OCI-LY3 (cell line): ENCODE measurements around the gene PICALM.
"Not testable (repeated sequence)": the region's sequence is repeated elsewhere in the genome, so short reads cannot be mapped to it uniquely, and the experiment has no call there.

Source experiments
- H2AFZ ChIP-seq: fragments of 200-600, 300-600 bp; shearing (Covaris generic); 2 replicates; pipeline ENCODE4 v1.6.0; 2014; ENCODE audit warnings: antibody characterized with exemption, low read depth, low read length
- H3K27ac ChIP-seq: fragments of 200-600, 300-600 bp; sonication (generic); 2 replicates; pipeline ENCODE4 v1.5.1; 2014; ENCODE audit warnings: mild to moderate bottlenecking, low read length, moderate library complexity, mixed read lengths
- H3K27me3 ChIP-seq: fragments of 200-600, 300-600 bp; sonication (generic); 2 replicates; pipeline ENCODE4 v1.6.1; 2014; ENCODE audit warnings: low read depth, low read length, mixed read lengths
- H3K36me3 ChIP-seq: fragments of 200-600, 300-600 bp; sonication (generic); replicated peaks from 2 replicates; pipeline ENCODE3; 2014; ENCODE audit warnings: low read depth, low read length, mixed read lengths
- H3K4me1 ChIP-seq: fragments of 300-600, 200-600 bp; sonication (generic); 2 replicates; pipeline ENCODE4 v1.6.1; 2014; ENCODE audit warnings: low read length, mixed read lengths
- H3K4me2 ChIP-seq: fragments of 200-600, 300-600 bp; sonication (generic); 2 replicates; pipeline ENCODE4 v1.6.1; 2014; ENCODE audit warnings: low read length, mixed read lengths
- H3K4me3 ChIP-seq: fragments of 300-600, 200-600 bp; sonication (generic); 2 replicates; pipeline ENCODE4 v1.5.1; 2014; ENCODE audit warnings: antibody characterized with exemption, mild to moderate bottlenecking, low read length, moderate library complexity
- H3K79me2 ChIP-seq: fragments of 300-600, 200-600 bp; shearing (Covaris generic); 2 replicates; pipeline ENCODE4 v1.6.1; 2014; ENCODE audit warnings: mild to moderate bottlenecking, low read length, mixed read lengths
- H3K9ac ChIP-seq: fragments of 300-600, 200-600 bp; shearing (Covaris generic); 2 replicates; pipeline ENCODE4 v1.6.0; 2014; ENCODE audit warnings: mild to moderate bottlenecking, low read length, moderate library complexity
- H3K9me3 ChIP-seq: fragments of 200-600, 300-600 bp; shearing (Covaris generic); 2 replicates; pipeline ENCODE4 v1.6.1; 2014; ENCODE audit warnings: low read length, mixed read lengths; ENCODE audit not compliant: insufficient read depth
- H4K20me1 ChIP-seq: fragments of 200-600, 300-600 bp; sonication (generic); 2 replicates; pipeline ENCODE4 v1.6.1; 2016; ENCODE audit warnings: low read length, mixed read lengths; ENCODE audit not compliant: insufficient read depth
- CTCF ChIP-seq: fragments of 200-600, 300-600 bp; sonication (generic); IDR thresholded peaks from 2 replicates; pipeline ENCODE4 v1.5.1; 2014; ENCODE audit warnings: antibody characterized with exemption, low read length, low read depth
- EZH2phosphoT487 ChIP-seq: fragments of 200-600 bp; shearing (Covaris generic); IDR thresholded peaks from 2 replicates; pipeline ENCODE4 v1.6.1; 2018; ENCODE audit warnings: antibody characterized with exemption, mixed run types, low read depth

The PICALM gene

GRCh38 chr11:86091566-86091965, 22.7 kb upstream of the PICALM start:
- H3K79me2 ChIP-seq: no peaks in the 10 kb centered on the region
- H3K27ac ChIP-seq: no peak overlapping the region
- H4K20me1 ChIP-seq: no peaks in the 10 kb centered on the region
- no peaks in the 10 kb centered on the region for H3K9me3 ChIP-seq
- H3K36me3 ChIP-seq: no peaks in the 10 kb centered on the region
- no peak overlapping the region for H3K4me3 ChIP-seq
- no peak overlapping the region for H3K9ac ChIP-seq
- H3K4me2 ChIP-seq: no peak overlapping the region
- H3K27me3 ChIP-seq: no peaks in the 10 kb centered on the region
- H2AFZ ChIP-seq: no peak overlapping the region
- H3K4me1 ChIP-seq: no peaks in the 10 kb centered on the region
- no peak for TF ChIP-seq EZH2phosphoT487
- no peak for TF ChIP-seq CTCF

GRCh38 chr11:86091086-86091485, 22.2 kb upstream of the PICALM start:
- Histone ChIP-seq H2AFZ (no peak overlapping the region), H3K9me3 (no peaks in the 10 kb centered on the region), H3K27ac (no peak overlapping the region), H3K4me1 (no peaks in the 10 kb centered on the region), H4K20me1 (no peaks in the 10 kb centered on the region), H3K4me3 (no peak overlapping the region), H3K36me3 (no peaks in the 10 kb centered on the region), H3K27me3 (no peaks in the 10 kb centered on the region), H3K79me2 (no peaks in the 10 kb centered on the region), H3K9ac (no peak overlapping the region), H3K4me2 (no peak overlapping the region)
- TF ChIP-seq CTCF (no peak), EZH2phosphoT487 (no peak)

- no peaks in the 10 kb centered on the region for H3K36me3 ChIP-seq
- no peak overlapping the region for H2AFZ ChIP-seq
- H4K20me1 ChIP-seq: no peaks in the 10 kb centered on the region
- no peak overlapping the region for H3K27ac ChIP-seq
- H3K9ac ChIP-seq: no peak overlapping the region
- no peak overlapping the region for H3K4me2 ChIP-seq
- H3K4me1 ChIP-seq: no peaks in the 10 kb centered on the region
- no peak for TF ChIP-seq EZH2phosphoT487
- TF ChIP-seq CTCF: no peak
- H3K9me3 ChIP-seq: no peaks in the 10 kb centered on the region
- no peaks in the 10 kb centered on the region for H3K27me3 ChIP-seq
- no peaks in the 10 kb centered on the region for H3K79me2 ChIP-seq
- no peak overlapping the region for H3K4me3 ChIP-seq
Observed at GRCh38 chr11:86089659-86090058, 20.8 kb upstream of the PICALM start.

GRCh38 chr11:86087688-86088087, 18.8 kb upstream of the PICALM start:
- H2AFZ ChIP-seq, H3K36me3 ChIP-seq, H3K4me3 ChIP-seq, H3K9me3 ChIP-seq, H3K9ac ChIP-seq, H3K27ac ChIP-seq, H4K20me1 ChIP-seq, H3K4me1 ChIP-seq, H3K27me3 ChIP-seq, H3K4me2 ChIP-seq, H3K79me2 ChIP-seq: not testable (repeated sequence)

GRCh38 chr11:86087256-86087655, 18.4 kb upstream of the PICALM start:
- no peaks in the 10 kb centered on the region for H3K4me1 ChIP-seq
- H2AFZ ChIP-seq: no peak overlapping the region
- TF ChIP-seq CTCF (no peak), EZH2phosphoT487 (no peak)
- H3K9ac ChIP-seq: no peak overlapping the region
- H4K20me1 ChIP-seq: no peaks in the 10 kb centered on the region
- H3K79me2 ChIP-seq: no peaks in the 10 kb centered on the region
- H3K9me3 ChIP-seq: no peaks in the 10 kb centered on the region
- no peaks in the 10 kb centered on the region for H3K27me3 ChIP-seq
- no peak overlapping the region for H3K27ac ChIP-seq
- no peak overlapping the region for H3K4me3 ChIP-seq
- H3K36me3 ChIP-seq: no peaks in the 10 kb centered on the region
- H3K4me2 ChIP-seq: no peak overlapping the region
